Measurements from ENCODE around the gene CDC42BPG. TPM values are rescaled to one million over a fixed set of nuclear protein-coding genes. Genes with fewer than 3 reads are reported as not detected.

The CDC42BPG gene
- total RNA-seq, 1 experiment from 2014 or later: 21.6 TPM

GRCh38 chr11:64878494-64879243 lies 34.2 kb upstream of the CDC42BPG start, which contains the start of gene EHD1 (continued):
- TF ChIP-seq MYBL2 (CRISPR knock-in tag; IDR thresholded peaks at IDR 0.05): 0 out of 2 replicates have a peak, but pooled peaks have one; percentile 17
- TF ChIP-seq NFYB (CRISPR knock-in tag; conservative IDR thresholded peaks at IDR 0.05; ENCODE audit: low read depth): no peak
- 0 out of 2 replicates have a peak, but pooled peaks have one; percentile 11 for TF ChIP-seq FOXK1 (CRISPR knock-in tag; IDR thresholded peaks at IDR 0.05)
- no peak for TF ChIP-seq TP53 (CRISPR knock-in tag; IDR thresholded peaks at IDR 0.05)
- TF ChIP-seq OVOL2 (CRISPR knock-in tag; IDR thresholded peaks at IDR 0.05; ENCODE audit: borderline replicate concordance): no peak
- TF ChIP-seq, protein P1, sequence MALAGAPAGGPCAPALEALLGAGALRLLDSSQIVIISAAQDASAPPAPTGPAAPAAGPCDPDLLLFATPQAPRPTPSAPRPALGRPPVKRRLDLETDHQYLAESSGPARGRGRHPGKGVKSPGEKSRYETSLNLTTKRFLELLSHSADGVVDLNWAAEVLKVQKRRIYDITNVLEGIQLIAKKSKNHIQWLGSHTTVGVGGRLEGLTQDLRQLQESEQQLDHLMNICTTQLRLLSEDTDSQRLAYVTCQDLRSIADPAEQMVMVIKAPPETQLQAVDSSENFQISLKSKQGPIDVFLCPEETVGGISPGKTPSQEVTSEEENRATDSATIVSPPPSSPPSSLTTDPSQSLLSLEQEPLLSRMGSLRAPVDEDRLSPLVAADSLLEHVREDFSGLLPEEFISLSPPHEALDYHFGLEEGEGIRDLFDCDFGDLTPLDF (CRISPR knock-in tag; IDR thresholded peaks at IDR 0.05): no peak
- no peak for TF ChIP-seq ZBTB21 (CRISPR knock-in tag; IDR thresholded peaks at IDR 0.05; ENCODE audit: borderline replicate concordance)
- no peak for TF ChIP-seq ESRRA (CRISPR knock-in tag; IDR thresholded peaks at IDR 0.05; ENCODE audit: borderline replicate concordance)
- TF ChIP-seq ZBTB43 (CRISPR knock-in tag; IDR thresholded peaks at IDR 0.05): no peak
- TF ChIP-seq MXD4 (CRISPR knock-in tag; IDR thresholded peaks at IDR 0.05; ENCODE audit: borderline replicate concordance): no peak
- TF ChIP-seq SOX15 (CRISPR knock-in tag; IDR thresholded peaks at IDR 0.05): no peak
- no peak for TF ChIP-seq KAT7 (CRISPR knock-in tag; IDR thresholded peaks at IDR 0.05; ENCODE audit: borderline replicate concordance)
- peak; percentile 44 for TF ChIP-seq HMGXB4 (CRISPR knock-in tag; IDR thresholded peaks at IDR 0.05)
- peak; percentile 82; the same call in 1 of the 2 replicates for TF ChIP-seq ZNF232 (CRISPR knock-in tag; IDR thresholded peaks at IDR 0.05)
- TF ChIP-seq ZNF281 (CRISPR knock-in tag; IDR thresholded peaks at IDR 0.05): peak; percentile 56; the same call in 1 of the 2 replicates
- TF ChIP-seq, protein P2, sequence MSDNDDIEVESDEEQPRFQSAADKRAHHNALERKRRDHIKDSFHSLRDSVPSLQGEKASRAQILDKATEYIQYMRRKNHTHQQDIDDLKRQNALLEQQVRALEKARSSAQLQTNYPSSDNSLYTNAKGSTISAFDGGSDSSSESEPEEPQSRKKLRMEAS (CRISPR knock-in tag; IDR thresholded peaks at IDR 0.05): peak; percentile 74
- TF ChIP-seq NR3C1 (CRISPR knock-in tag; conservative IDR thresholded peaks at IDR 0.05; ENCODE audit: low read depth): no peak
- TF ChIP-seq ATF6 (CRISPR knock-in tag; IDR thresholded peaks at IDR 0.05): no peak
- TF ChIP-seq NFATC4 (CRISPR knock-in tag; IDR thresholded peaks at IDR 0.05): no peak
- peak; percentile 65 for TF ChIP-seq SP1 (CRISPR knock-in tag; conservative IDR thresholded peaks at IDR 0.05)
- TF ChIP-seq ARID4B (CRISPR knock-in tag; IDR thresholded peaks at IDR 0.05; ENCODE audit: borderline replicate concordance): peak; percentile 43; the same call in 1 of the 2 replicates
- TF ChIP-seq, protein P3, sequence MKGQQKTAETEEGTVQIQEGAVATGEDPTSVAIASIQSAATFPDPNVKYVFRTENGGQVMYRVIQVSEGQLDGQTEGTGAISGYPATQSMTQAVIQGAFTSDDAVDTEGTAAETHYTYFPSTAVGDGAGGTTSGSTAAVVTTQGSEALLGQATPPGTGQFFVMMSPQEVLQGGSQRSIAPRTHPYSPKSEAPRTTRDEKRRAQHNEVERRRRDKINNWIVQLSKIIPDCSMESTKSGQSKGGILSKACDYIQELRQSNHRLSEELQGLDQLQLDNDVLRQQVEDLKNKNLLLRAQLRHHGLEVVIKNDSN (CRISPR knock-in tag; IDR thresholded peaks at IDR 0.05): peak; percentile 67
- TF ChIP-seq, protein P4, sequence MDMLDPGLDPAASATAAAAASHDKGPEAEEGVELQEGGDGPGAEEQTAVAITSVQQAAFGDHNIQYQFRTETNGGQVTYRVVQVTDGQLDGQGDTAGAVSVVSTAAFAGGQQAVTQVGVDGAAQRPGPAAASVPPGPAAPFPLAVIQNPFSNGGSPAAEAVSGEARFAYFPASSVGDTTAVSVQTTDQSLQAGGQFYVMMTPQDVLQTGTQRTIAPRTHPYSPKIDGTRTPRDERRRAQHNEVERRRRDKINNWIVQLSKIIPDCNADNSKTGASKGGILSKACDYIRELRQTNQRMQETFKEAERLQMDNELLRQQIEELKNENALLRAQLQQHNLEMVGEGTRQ (CRISPR knock-in tag; IDR thresholded peaks at IDR 0.05): no peak
